NCI-H774 (cell line): ENCODE measurements around the gene TSTD1.
"Not testable (repeated sequence)": the region's sequence is repeated elsewhere in the genome, so short reads cannot be mapped to it uniquely, and the experiment has no call there.

Source experiments
- DNase-seq: peaks from one replicate; lab custom pipeline; 2025; lab: John Stamatoyannopoulos, UW

The TSTD1 gene

GRCh38 chr1:161068306-161069234, 29.8 kb upstream of the TSTD1 start:
- DNase-seq: no peak

- DNase-seq: no peak
Observed at GRCh38 chr1:161066694-161067093, 27.9 kb upstream of the TSTD1 start.

DNA sequence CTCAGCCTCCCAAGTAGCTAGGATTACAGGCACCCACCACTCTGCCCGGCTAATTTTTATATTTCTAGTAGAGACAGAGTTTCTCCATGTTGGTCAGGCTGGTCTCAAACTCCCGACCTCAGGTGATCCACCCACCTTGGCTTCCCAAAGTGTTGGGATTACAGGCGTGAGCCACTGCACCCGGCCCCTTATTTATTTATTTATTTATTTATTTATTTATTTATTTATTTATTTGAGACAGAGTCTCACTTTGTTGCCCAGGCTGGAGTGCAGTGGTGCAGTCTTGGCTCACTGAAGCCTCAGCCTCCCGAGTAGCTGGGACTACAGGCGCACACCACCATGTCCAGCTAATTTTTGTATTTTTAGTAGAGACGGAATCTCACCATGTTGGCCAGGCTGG, 26.9 kb upstream of the TSTD1 start:
- not testable (repeated sequence) for DNase-seq

DNA sequence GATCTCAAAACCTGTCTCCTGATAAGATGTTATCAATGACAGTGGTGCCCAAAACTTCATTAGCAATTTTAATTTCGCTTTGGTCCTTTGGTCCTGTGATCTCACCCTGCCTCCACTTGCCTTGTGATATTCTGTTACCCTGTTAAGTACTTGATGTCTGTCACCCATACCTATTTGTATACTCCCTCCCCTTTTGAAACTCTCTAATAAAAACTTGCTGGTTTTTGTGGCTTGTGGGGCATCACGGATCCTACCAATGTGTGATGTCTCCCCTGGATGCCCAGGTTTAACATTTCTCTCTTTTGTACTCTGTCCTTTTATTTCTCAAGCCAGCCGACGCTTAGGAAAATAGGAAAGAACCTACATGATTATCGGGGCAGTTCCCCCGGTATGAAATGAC, 25.2 kb upstream of the TSTD1 start:
- not testable (repeated sequence) for DNase-seq

DNA sequence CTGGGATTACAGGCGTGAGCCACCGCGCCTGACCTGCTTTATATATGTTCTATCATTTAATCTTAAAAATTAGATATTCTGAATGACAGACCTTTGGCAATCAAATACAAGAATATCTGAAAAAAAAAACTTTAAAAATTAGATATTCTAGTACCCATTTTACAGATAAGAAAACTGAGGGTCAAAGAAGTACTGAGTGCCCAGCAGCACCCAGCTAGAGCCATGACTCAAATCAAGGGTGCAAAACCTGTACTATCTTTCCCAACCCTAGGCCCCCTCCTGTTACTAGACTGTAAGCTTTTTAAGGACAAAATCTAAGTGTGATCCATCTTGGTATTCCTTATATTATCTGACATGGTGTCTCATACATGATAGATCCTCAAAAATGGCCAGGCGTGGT, 22.7 kb upstream of the TSTD1 start:
- DNase-seq: no peak

DNA sequence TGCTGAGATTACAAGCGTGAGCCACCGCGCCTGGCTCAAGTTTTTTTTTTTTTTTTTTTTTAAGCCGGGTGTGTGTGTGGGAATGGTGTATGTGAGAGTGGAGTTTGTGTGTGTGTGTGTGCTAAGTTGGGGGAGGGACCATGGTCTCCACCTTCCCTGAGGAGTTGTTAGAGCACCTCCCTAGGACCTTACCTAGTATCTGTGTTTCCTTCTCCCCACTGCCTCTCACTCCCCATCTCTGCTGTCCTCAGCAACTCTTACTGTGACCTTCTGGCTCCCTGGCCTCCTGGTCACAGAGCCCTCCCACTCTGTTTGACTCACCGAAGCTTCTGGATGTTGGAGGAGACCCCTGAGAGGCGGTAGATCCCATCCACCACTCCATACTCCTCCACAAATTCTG, 20.5 kb upstream of the TSTD1 start:
- DNase-seq: no peak

DNA sequence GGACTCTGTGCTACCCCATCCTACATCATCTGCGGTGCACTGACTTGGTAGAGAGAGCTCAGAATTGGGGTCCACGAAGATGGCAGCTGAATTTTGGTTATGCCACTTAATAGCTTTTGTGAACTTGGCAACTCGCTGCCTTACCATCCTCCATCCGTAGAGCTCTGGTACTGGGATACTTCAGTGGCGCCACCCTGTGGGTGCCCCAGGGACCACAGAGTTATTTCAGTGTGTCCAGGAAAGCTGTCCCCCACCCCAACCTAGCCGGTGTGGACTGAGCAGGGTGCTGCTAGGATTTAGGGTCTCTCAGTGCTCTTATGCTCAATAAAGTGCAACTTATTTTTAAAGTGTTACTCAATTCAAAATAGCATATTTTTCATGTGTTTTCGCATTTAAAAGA, 16.0 kb upstream of the TSTD1 start:
- no peak for DNase-seq

GRCh38 chr1:161054232-161054631, 15.5 kb upstream of the TSTD1 start:
- DNase-seq: no peak

- no peak for DNase-seq
Observed at GRCh38 chr1:161052899-161053298, 14.1 kb upstream of the TSTD1 start.

DNA sequence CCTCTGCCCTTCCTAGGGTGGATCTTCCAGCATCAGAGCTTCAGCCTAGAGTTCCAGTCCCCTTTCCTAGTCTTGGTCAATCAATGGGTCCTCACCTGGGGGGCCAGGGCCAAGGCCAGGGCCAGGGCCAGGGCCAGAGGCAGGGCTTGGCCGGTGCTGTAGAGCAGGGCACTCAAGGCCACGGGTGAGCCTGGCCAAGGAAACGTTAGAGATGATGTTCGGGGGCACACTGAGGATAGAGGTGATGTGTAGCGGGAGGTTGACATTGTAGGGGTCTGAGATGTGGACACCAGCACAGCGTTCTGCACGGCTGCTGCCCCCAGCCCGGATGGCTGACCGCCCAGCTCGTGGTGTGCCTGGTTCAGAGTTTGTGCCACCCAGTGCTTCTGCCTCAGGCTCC, 12.5 kb upstream of the TSTD1 start:
- DNase-seq: no peak

DNA sequence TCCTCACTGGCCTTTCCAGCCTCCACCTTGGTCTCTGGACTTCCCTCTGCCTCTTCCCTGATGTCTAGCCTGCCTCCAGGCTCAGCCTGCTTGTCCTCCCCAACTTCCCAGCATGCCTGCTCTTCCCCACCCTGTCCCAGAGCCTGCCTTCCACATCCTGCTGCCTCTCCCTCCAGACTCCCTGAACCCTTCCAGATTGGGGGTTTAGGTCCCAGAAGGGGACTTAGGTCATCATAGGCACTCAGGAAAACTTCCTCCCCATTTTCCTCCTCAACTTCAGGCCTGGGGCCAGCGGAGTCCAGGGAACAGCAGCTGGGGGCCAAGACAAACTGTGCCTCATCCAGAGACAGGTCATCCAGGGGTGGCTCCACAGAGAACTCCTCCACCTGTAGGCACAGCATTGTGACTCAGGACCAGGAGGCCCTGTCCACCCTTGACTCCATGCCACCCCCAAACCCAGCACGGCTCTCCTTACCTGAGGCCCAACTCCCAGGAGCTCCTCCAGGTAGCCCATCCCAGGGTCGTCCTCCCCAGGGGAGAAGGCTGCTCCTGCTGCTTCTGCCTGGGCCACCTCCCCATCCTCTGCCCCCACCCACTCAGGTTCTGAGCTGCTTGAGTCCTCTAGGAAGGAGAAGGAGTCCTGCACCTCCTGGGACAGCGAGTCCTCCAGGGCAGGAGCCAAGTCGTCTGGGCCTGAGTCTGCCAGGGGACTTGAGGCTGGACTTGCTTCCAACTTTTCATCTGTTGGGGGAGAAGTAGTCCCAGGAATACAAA, 10.4 kb upstream of the TSTD1 start:
- no peak for DNase-seq

GRCh38 chr1:161047436-161048420, 9.0 kb upstream of the TSTD1 start:
- no peak for DNase-seq

GRCh38 chr1:161046605-161047228, 8.0 kb upstream of the TSTD1 start:
- no peak for DNase-seq

DNA sequence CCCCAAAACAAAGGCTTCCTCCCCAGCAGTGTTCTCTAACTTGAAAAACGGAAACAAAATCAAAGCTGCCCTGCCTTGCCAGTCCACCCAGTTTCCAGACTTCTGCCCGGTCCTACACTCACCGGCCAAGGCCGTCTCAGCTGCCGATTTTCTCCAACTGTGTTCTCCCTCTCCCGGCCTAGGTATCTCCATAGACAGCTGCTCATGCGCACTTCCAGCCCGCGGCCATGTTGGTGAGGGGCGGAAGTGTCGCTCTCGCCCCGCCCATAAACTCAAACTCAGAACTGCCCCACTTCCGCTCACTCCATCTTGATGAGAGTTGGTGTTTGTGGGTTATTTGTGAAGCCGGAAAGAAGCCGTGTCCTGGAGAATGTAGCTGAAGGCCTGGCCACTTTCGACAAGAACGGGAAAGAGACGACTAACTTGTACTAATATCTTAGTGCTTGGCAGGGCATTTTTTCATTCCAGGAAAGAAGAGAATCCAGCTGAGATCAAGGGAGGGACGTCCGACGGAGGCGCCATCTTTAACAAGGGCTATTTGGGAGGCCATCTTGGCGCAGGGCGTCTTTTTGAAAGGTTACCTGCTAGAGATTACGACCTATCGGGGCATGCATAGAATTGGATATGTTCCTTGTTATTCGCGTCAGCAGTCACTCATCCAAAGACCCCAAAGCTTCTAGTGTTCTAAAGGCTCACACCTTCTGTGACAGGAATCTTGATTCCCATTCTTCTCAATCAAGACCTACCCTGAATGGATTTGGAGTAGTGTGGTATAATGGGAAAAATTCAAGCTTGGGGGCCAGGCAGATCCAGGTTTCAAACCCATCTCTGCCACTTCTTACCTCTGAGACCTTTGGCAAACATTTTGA, 7.2 kb upstream of the TSTD1 start, which contains the start of gene USF1:
Gene USF1, minus strand, starts transcription at position 242 of the 869 bp plus-strand sequence. CDS start 2,702 bp downstream, outside the sequence.
- peak; percentile 95 for DNase-seq

- peak; percentile 40 for DNase-seq
Observed at GRCh38 chr1:161044908-161045735, 6.4 kb upstream of the TSTD1 start.

DNA sequence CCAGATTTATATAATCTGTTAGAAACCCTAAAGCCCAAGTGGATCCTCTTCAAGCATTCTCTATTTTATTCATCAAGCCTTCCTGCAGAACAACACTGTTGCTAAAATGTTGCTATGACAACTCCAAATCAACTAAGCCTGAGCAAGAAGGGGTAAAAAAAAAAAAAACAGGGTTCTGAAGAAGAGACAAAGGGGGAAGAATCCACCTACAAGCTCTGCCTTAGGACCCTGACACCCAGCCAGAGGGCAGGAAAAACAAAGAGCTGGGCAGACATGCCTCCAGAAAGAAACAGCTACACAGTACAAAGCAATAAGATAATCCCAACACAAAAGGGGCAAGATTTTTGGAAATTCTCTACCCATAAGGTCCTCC, 5.8 kb upstream of the TSTD1 start:
- DNase-seq: no peak

DNA sequence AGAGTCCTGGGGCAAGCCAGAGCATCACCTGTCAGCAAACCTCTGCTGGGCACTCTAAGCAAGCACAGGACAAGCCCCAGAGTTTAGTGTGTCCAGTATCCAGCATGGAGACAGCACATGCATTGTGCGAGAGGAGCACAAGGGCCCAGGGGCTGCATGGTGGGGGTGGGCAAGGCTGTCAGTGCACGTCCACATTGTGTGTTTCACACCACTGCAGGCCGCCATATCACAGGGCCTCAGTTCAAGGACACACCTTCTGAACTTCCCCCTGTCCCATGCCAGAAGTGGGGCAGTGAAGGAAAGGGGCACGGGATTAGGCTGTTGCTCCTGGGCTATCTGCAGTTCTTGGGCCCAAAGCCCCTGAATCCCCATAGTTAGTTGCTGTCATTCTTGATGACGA, 782 bp upstream of the TSTD1 start:
- DNase-seq: no peak

GRCh38 chr1:161039154-161039545, 386 bp upstream of the TSTD1 start:
- DNase-seq: no peak
